GM12878 (cell line): ENCODE measurements around the gene AOPEP. TPM values are rescaled to one million over a fixed set of nuclear protein-coding genes. Genes with fewer than 3 reads are reported as not detected.

Source experiments
- ATAC-seq: fragments of 200-7000 bp; cut with Tn5 transposase; 3 replicates; pipeline ENCODE4 v1.9.1; 2020; ENCODE audit warnings: mild to moderate bottlenecking, moderate library complexity
- BruUV-seq: library from RNA; stranded (reverse); fragments of 400-500 nt; replicated peaks from 2 replicates; lab custom pipeline; 2021; lab: Mats Ljungman, UMichigan
- CTCF ChIA-PET: fragments of 300-600 bp; sonication (Branson Sonifier 250); formaldehyde crosslinking; extraction: SDS; loops from one replicate; lab custom pipeline; 2021; ENCODE audit warnings: inconsistent platforms; lab: Yijun Ruan, JAX
- POLR2A ChIA-PET: fragments of 350-600 bp; formaldehyde crosslinking; extraction: SDS; loops from one replicate; lab custom pipeline; 2021; ENCODE audit warnings: inconsistent platforms; lab: Charles Lee
- RAD21 ChIA-PET: fragments of 300-600 bp; sonication (Branson Sonifier 250); formaldehyde crosslinking; loops from one replicate; lab custom pipeline; 2023; ENCODE audit warnings: antibody characterized with exemption; ENCODE audit not compliant: unreplicated experiment; lab: Charles Lee
- SMC1A ChIA-PET: fragments of 300-600 bp; sonication (Branson Sonifier 250); formaldehyde crosslinking; loops from one replicate; lab custom pipeline; 2023; ENCODE audit not compliant: unreplicated experiment, uncharacterized antibody; lab: Charles Lee
- DNase-seq: peaks from one replicate; pipeline ENCODE4 v3.0.0-alpha.2; 2011; ENCODE audit warnings: low read depth, low spot score
- FAIRE-seq: peaks from 3 replicates; lab custom pipeline; 2011; peaks lifted over from hg19 to GRCh38; lab: Jason Lieb, UNC
- H2AFZ ChIP-seq: 2 replicates; pipeline ENCODE4 v1.6.0; 2011; ENCODE audit warnings: low read depth, low read length, control low read depth; ENCODE audit not compliant: control insufficient read depth
- H3K27ac ChIP-seq: 2 replicates; pipeline ENCODE4 v1.5.1; 2011; ENCODE audit warnings: control low read depth; ENCODE audit not compliant: control insufficient read depth, insufficient read depth
- H3K27me3 ChIP-seq, 2 experiments: replicated peaks in 1 of 2; 2 replicates each; pipeline versions ENCODE4 v1.6.0 to v1.6.1; 2011; ENCODE audit warnings: low read length in 1 of 2; ENCODE audit not compliant: control insufficient read depth in 2 of 2, insufficient read depth in 2 of 2
- H3K36me3 ChIP-seq, 2 experiments: 2 replicates each; pipeline ENCODE4 v1.5.1; 2011; ENCODE audit warnings: low read length in 1 of 2; ENCODE audit not compliant: control insufficient read depth in 2 of 2, insufficient read depth in 2 of 2
- H3K4me1 ChIP-seq: 2 replicates; pipeline ENCODE4 v1.6.1; 2011; ENCODE audit warnings: mild to moderate bottlenecking, low read length, moderate library complexity, mixed read lengths; ENCODE audit not compliant: control insufficient read depth, insufficient read depth
- H3K4me2 ChIP-seq: 2 replicates; pipeline ENCODE4 v1.6.0; 2011; ENCODE audit warnings: control low read depth; ENCODE audit not compliant: control insufficient read depth, insufficient read depth
- H3K4me3 ChIP-seq: fragments of 200-600 bp; sonication (generic); 2 replicates; pipeline ENCODE4 v1.5.1; 2016
- H3K79me2 ChIP-seq: 2 replicates; pipeline ENCODE4 v1.6.0; 2011; ENCODE audit warnings: low read length; ENCODE audit not compliant: control insufficient read depth, insufficient read depth
- H3K9ac ChIP-seq: 2 replicates; pipeline ENCODE4 v1.8.0; 2011; ENCODE audit warnings: low read length, control low read depth, mixed read lengths; ENCODE audit not compliant: control insufficient read depth, insufficient read depth
- H3K9me3 ChIP-seq: replicated peaks from 3 replicates; pipeline ENCODE4 v1.5.1; 2011; ENCODE audit warnings: mild to moderate bottlenecking, low read length; ENCODE audit not compliant: control insufficient read depth, insufficient read depth
- H4K20me1 ChIP-seq: 2 replicates; pipeline ENCODE4 v1.6.0; 2011; ENCODE audit not compliant: control insufficient read depth, insufficient read depth
- CHD1 ChIP-seq: IDR thresholded peaks from 2 replicates; pipeline ENCODE4 v1.6.1; 2012; ENCODE audit warnings: low read depth, low read length, improper control_type of control experiment
- CREM ChIP-seq: IDR thresholded peaks from 2 replicates; pipeline ENCODE4 v1.6.1; 2014; ENCODE audit warnings: antibody characterized with exemption, low read depth
- E4F1 ChIP-seq: fragments of 450-650 bp; IDR thresholded peaks from 2 replicates; pipeline ENCODE4 v1.6.1; 2018; ENCODE audit warnings: borderline replicate concordance, mild to moderate bottlenecking; ENCODE audit not compliant: partially characterized antibody
- EED ChIP-seq: sonication (generic); IDR thresholded peaks from 2 replicates; pipeline ENCODE4 v1.6.1; 2016; ENCODE audit warnings: antibody characterized with exemption, low read depth
- ESRRA ChIP-seq: IDR thresholded peaks from 2 replicates; pipeline ENCODE4 v1.6.1; 2012; ENCODE audit warnings: mild to moderate bottlenecking, low read length, improper control_type of control experiment
- GABPA ChIP-seq: IDR thresholded peaks from 2 replicates; pipeline ENCODE4 v1.6.1; 2014; ENCODE audit warnings: antibody characterized with exemption, low read depth, mild to moderate bottlenecking, inconsistent platforms
- HDGF ChIP-seq: fragments of 450-650 bp; IDR thresholded peaks from 2 replicates; pipeline ENCODE4 v1.6.1; 2016; ENCODE audit warnings: antibody characterized with exemption
- JUNB ChIP-seq: IDR thresholded peaks from 2 replicates; pipeline ENCODE4 v1.6.1; 2016; ENCODE audit warnings: antibody characterized with exemption, mild to moderate bottlenecking
- PAX8 ChIP-seq: fragments of 450-650 bp; IDR thresholded peaks from 2 replicates; pipeline ENCODE4 v1.6.1; 2017; ENCODE audit warnings: mild to moderate bottlenecking, moderate library complexity
- PKNOX1 ChIP-seq: fragments of 450-650 bp; IDR thresholded peaks from 2 replicates; pipeline ENCODE4 v1.6.1; 2016; ENCODE audit warnings: mild to moderate bottlenecking
- PML ChIP-seq: IDR thresholded peaks from 2 replicates; pipeline ENCODE4 v1.6.1; 2012; ENCODE audit warnings: low read length, inconsistent platforms
- SKIL ChIP-seq: fragments of 450-650 bp; IDR thresholded peaks from 2 replicates; pipeline ENCODE4 v1.6.1; 2017; ENCODE audit warnings: mild to moderate bottlenecking, low read depth, inconsistent platforms; ENCODE audit not compliant: poor library complexity, severe bottlenecking
- SREBF1 ChIP-seq: IDR thresholded peaks from 2 replicates; pipeline ENCODE4 v1.6.1; 2012; ENCODE audit warnings: mild to moderate bottlenecking, low read length
- whole genome bisulfite sequencing: methylation state at CpG from one replicate; pipeline ENCODE4 v1.1.6; 2016; ENCODE audit warnings: low lambda C conversion rate; ENCODE audit not compliant: insufficient replicate concordance, insufficient coverage; ENCODE audit errors: missing lambda C conversion rate; 5-methylcytosine and 5-hydroxymethylcytosine counted together
- in situ Hi-C: fragments of 300-500 bp; cut with MboI; formaldehyde crosslinking; loops from 9 replicates; pipeline ENCODE4 v1.14.3; 2018; ENCODE audit warnings: mixed read lengths
- intact Hi-C: fragments of 100-400 bp; cut with micrococcal nuclease; formaldehyde crosslinking; loops from one replicate; pipeline ENCODE4 v1.14.2; 2022; ENCODE audit not compliant: unreplicated experiment
- polyA plus RNA-seq, 11 experiments: library from polyadenylated mRNA; depleted of rRNA in 4 of 11; unstranded in 6 of 11; stranded (reverse) in 5 of 11; fragments of >200 nt; fragmentation: Nextera tagmentation in 4 of 11; fragmentation: Illumina TruSeq in 1 of 11; extraction: Ambion mirVana in 4 of 11; extraction: Trizol in 1 of 11; gene quantifications; 1 replicate in 1 of 11; 2 replicates in 10 of 11; pipeline versions ENCODE4 v1.2.1 to v1.2.3, GENCODE V29; 2011 to 2016; ENCODE audit warnings: inconsistent platforms in 2 of 11, missing spikeins in 2 of 11, low read depth in 1 of 11
- total RNA-seq, 4 experiments: library from RNA; depleted of rRNA in 3 of 4; stranded (reverse); fragments of >200 nt in 3 of 4; fragmentation: Illumina TruSeq in 1 of 4; extraction: Trizol in 1 of 4; gene quantifications; 2 replicates each; pipeline versions ENCODE4 v1.2.1 to v1.2.3, GENCODE V29; 2013 to 2021
- TF ChIP-seq, protein P1 (sequence below): fragments of 450-650 bp; IDR thresholded peaks from 2 replicates; pipeline ENCODE4 v1.6.1; 2016; ENCODE audit warnings: mild to moderate bottlenecking, moderate library complexity, borderline replicate concordance
- TF ChIP-seq, protein P2 (sequence below): IDR thresholded peaks from 2 replicates; pipeline ENCODE4 v1.6.1; 2012; ENCODE audit warnings: low read depth, low read length, improper control_type of control experiment

The AOPEP gene
- total and polyA plus RNA-seq, 10 of the 15 experiments (the other 5 are each of a cell fraction or from before 2014, with no cell fraction given) = 2.3 to 16.9 (median 10.1) TPM

DNA sequence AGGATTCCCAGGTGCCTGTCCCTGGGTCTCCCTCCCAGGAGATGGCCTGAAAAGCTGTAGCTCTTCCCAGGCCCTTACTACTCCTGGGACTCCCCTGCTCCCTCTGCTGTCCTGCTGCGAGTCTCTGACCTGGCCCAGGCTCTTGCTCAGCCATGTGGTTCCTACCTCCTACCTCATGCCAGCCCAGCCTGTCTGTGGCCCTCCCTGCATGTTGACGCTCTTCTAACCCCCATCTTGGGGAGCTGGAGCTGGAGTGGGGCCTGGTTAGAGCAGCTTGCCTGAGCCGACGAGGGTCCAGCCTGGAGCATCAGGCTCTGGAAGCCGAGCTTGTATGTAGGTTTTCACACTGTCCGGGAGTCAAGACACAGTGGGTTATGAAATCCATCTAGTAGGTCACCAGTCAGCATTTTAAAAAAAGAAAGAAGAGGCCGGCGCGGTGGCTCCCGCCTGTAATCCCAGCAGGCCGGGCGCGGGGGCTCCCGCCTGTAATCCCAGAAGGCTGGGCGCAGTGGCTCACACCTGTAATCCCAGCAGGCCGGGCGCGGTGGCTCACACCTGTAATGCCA lies 346.6 kb downstream of the AOPEP start:
- intact Hi-C loops (no loop called here), in situ Hi-C loops (no loop called here)
- no peaks in the 10 kb centered on the region for H3K27me3 ChIP-seq
- POLR2A ChIA-PET = no interaction called here
- no peak overlapping the region for H3K4me3 ChIP-seq
- H2AFZ ChIP-seq = no peak overlapping the region
- no peak overlapping the region for H3K9ac ChIP-seq
- FAIRE-seq (no peak), ATAC-seq (no peak), DNase-seq (no peak)
- BruUV-seq = no TSS peak
- no peaks in the 10 kb centered on the region for H3K9me3 ChIP-seq
- 93% methylated on average over 18 of the region's 18 CpGs for WGBS
- H3K27ac ChIP-seq = no peak overlapping the region
- no peaks in the 10 kb centered on the region for H4K20me1 ChIP-seq
- peaks cover 2 to 3% of the 10 kb centered on the region in 2 experiments; a peak in 2 of 4 replicates for H3K36me3 ChIP-seq
- H3K4me1 ChIP-seq = no peaks in the 10 kb centered on the region
- H3K4me2 ChIP-seq = no peak overlapping the region
- RAD21 ChIA-PET = no interaction called here
- SMC1A ChIA-PET = interaction anchor here (0.8 to 0.9 kb wide), 2 partner anchors 21 to 293 kb away, joined by 3 to 4 read pairs; no protein-coding TSS in a partner anchor
- H3K79me2 ChIP-seq = no peaks in the 10 kb centered on the region
- CTCF ChIA-PET = interaction anchor here (0.6 to 1.7 kb wide), 2 partner anchors 393 to 394 kb away, joined by 3 to 4 read pairs; no protein-coding TSS in a partner anchor
- TF ChIP-seq CHD1 (no peak), ESRRA (no peak), SKIL (no peak), E4F1 (no peak), PKNOX1 (no peak), SREBF1 (no peak), GABPA (no peak), CREM (no peak), PML (no peak), PAX8 (no peak), HDGF (no peak), JUNB (no peak), EED (no peak)
- TF ChIP-seq, protein P1, sequence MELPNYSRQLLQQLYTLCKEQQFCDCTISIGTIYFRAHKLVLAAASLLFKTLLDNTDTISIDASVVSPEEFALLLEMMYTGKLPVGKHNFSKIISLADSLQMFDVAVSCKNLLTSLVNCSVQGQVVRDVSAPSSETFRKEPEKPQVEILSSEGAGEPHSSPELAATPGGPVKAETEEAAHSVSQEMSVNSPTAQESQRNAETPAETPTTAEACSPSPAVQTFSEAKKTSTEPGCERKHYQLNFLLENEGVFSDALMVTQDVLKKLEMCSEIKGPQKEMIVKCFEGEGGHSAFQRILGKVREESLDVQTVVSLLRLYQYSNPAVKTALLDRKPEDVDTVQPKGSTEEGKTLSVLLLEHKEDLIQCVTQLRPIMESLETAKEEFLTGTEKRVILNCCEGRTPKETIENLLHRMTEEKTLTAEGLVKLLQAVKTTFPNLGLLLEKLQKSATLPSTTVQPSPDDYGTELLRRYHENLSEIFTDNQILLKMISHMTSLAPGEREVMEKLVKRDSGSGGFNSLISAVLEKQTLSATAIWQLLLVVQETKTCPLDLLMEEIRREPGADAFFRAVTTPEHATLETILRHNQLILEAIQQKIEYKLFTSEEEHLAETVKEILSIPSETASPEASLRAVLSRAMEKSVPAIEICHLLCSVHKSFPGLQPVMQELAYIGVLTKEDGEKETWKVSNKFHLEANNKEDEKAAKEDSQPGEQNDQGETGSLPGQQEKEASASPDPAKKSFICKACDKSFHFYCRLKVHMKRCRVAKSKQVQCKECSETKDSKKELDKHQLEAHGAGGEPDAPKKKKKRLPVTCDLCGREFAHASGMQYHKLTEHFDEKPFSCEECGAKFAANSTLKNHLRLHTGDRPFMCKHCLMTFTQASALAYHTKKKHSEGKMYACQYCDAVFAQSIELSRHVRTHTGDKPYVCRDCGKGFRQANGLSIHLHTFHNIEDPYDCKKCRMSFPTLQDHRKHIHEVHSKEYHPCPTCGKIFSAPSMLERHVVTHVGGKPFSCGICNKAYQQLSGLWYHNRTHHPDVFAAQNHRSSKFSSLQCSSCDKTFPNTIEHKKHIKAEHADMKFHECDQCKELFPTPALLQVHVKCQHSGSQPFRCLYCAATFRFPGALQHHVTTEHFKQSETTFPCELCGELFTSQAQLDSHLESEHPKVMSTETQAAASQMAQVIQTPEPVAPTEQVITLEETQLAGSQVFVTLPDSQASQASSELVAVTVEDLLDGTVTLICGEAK = no peak
- TF ChIP-seq, protein P2, sequence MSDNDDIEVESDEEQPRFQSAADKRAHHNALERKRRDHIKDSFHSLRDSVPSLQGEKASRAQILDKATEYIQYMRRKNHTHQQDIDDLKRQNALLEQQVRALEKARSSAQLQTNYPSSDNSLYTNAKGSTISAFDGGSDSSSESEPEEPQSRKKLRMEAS = no peak
